GM12801 (cell line): ENCODE measurements around the gene ENOPH1.

Experiments
- CTCF ChIP-seq: IDR thresholded peaks from one replicate; pipeline ENCODE4 v1.5.1; 2011; ENCODE audit warnings: control low read depth; ENCODE audit not compliant: insufficient read length; ENCODE audit errors: extremely low read depth

The ENOPH1 gene

DNA sequence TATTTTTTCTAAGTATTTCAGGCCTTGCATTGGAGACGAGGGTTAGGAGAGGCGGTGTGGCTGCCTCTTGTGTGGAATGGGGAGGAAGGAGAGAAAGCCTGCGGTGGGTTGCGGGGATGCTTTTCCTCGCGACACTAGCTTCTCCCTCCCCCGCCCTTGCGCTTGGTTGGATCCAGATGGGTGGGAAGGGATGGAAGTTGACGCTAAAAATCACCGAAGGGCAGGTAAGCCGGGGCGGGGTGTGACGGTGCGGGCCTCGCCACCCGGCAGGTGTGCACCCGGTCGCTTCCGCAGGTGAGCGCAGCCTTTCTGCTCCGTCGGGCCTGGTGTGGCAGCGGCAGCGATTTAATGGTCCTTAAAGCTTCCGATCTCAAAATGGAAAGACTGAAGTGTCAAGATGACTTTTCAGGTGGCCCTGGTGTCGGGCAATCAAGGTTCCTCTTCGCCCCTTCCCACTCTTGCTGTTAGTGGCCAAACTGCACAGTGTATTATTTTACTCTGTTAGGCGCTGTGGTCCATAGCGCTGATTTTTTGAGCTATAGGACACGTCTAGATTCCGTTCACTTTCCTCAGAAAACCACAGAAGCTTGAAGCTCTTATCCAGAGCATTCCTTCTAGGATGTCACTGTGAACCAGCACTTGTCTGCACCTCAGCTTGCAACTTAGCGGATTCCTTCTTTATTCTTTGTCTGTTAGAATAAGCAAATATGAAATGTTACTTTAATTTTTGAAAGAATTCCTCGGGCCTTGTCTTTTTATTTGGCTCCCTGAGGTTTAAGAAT lies 765 bp downstream of the ENOPH1 start:
- TF ChIP-seq CTCF, result no peak

DNA sequence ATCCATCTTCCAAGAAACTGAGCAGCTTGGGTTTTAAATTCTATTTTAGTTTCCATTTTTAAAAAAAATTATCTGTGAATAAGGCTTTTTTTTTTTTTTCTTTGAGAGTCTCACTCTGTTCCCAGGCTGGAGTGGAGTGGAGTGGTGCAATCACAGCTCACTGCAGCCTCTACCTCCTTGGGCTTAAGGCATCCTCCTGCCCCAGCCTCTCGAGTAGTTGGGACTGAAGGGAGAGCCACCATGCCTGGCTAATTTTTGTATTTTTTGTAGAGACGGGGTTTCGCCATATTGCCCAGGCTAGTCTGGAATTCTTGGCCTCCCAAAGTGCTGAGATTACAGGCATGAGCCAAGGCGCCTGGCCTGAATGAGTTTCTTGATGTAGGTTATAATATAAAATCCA lies 1.4 kb downstream of the ENOPH1 start:
- TF ChIP-seq CTCF, result no peak

DNA sequence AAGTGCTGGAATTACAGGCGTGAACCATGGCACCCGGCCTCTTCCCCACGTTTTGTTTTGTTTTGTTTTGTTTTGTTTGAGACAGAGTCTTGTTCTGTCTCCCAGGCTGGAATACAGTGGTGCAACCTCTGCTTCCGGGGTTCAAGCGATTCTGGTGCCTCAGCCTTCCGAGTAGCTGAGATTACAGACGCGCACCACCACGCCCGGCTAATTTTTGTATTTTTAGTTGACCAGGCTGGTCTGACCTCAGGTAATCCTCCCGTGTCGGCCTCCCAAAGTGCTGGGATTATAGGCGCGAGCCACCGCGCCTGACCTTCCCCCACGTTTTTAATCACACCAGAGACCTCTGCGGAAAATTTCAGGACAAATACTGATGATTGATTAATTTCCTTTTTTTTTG lies 2.2 kb downstream of the ENOPH1 start:
- TF ChIP-seq CTCF, result no peak

DNA sequence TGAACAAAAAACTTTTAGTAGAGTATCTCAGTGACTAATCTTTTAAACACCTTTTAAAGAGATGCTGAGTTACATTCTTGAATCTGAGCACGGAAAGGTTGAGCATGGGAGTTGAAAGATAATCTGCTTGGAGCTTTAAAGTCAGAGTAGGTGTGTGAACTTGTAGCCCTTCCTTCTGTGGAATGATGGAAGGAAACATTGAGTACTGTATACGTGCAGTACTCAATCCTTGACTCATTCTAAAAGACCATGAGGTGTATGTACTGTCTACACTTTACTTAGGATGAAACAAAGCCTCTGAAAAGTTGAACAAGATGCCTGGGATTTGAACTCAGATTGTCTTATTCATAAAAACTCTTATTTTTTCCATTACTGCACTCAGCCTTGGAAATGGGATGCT lies 3.4 kb downstream of the ENOPH1 start:
- TF ChIP-seq CTCF, result no peak

DNA sequence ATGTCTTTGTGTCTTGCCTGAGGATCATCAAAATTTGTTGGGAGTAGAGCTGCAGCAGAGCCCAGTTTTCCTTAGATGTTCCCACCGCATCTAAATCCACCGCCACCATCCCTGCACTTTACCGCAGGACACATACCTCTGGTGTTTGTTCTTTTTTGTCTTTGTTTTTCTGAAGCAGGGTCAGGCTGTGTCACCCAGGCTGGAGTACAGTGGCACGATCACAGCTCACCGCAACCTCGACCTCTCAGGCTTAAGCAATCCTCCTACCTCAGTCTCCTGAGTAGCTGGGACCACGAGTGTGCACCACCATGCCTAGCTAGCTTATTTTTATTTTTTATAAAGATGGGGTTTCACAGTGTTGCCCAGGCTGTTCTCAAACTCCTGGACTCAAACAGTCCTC lies 4.6 kb downstream of the ENOPH1 start:
- TF ChIP-seq CTCF, result no peak

- no peak for TF ChIP-seq CTCF
Observed at GRCh38 chr4:82436130-82436529, 5.7 kb downstream of the ENOPH1 start.

DNA sequence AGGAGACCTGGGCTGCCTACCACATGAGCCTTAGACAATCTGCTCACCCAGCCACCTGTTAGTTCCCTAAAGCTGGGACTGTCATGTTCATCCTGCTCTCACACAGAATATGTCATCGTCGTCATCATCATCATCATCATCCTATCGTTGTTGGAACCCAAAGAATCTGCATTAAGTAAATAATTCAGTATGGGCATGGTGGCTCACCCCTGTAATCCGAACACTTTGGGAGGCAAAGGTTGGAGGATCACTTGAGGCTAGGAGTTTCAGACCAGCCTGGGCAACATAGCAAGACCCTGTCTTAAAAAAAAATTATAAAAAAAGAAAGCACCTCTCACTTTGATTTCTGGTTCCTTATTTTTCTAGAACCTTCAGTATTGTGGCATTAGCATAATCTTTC lies 6.4 kb downstream of the ENOPH1 start:
- no peak for TF ChIP-seq CTCF
